ENCODE data around the gene NUDT5. TPM values are rescaled to one million over a fixed set of nuclear protein-coding genes. Genes with fewer than 3 reads are reported as not detected.
A peak's percentile ranks its signal among the peaks of the same experiment; 100 is the strongest.

The NUDT5 gene
- polyA plus RNA-seq, 1 of the 3 experiments (the other 2 are of a cell fraction): 61.2 TPM

DNA sequence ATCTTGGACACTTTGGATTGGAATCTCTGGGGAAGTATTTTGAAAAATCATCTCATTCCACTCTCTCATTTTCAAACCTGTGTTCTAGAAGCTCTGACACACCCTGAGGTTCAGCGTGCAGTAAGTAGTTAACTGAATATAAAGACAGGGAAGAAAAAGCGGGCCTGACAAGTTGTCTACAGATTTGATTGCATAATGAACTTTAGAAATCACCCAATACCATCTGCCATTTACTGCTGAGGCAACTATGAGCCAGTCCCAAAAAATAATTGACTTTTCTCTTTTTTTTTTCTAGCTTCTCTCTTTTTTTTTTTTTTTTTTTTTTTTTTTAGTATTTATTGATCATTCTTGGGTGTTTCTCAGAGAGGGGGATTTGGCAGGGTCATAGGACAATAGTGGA is 29.8 kb upstream of the NUDT5 start (continued):
- no peak for TF ChIP-seq TAF1 (IDR thresholded peaks at IDR 0.05; ENCODE audit: borderline replicate concordance, low read depth, low read length)
- no peak for TF ChIP-seq RFX5 (IDR thresholded peaks at IDR 0.05; ENCODE audit: low read length)
- TF ChIP-seq, protein P1, sequence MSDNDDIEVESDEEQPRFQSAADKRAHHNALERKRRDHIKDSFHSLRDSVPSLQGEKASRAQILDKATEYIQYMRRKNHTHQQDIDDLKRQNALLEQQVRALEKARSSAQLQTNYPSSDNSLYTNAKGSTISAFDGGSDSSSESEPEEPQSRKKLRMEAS (IDR thresholded peaks at IDR 0.05; ENCODE audit: low read depth): no peak

DNA sequence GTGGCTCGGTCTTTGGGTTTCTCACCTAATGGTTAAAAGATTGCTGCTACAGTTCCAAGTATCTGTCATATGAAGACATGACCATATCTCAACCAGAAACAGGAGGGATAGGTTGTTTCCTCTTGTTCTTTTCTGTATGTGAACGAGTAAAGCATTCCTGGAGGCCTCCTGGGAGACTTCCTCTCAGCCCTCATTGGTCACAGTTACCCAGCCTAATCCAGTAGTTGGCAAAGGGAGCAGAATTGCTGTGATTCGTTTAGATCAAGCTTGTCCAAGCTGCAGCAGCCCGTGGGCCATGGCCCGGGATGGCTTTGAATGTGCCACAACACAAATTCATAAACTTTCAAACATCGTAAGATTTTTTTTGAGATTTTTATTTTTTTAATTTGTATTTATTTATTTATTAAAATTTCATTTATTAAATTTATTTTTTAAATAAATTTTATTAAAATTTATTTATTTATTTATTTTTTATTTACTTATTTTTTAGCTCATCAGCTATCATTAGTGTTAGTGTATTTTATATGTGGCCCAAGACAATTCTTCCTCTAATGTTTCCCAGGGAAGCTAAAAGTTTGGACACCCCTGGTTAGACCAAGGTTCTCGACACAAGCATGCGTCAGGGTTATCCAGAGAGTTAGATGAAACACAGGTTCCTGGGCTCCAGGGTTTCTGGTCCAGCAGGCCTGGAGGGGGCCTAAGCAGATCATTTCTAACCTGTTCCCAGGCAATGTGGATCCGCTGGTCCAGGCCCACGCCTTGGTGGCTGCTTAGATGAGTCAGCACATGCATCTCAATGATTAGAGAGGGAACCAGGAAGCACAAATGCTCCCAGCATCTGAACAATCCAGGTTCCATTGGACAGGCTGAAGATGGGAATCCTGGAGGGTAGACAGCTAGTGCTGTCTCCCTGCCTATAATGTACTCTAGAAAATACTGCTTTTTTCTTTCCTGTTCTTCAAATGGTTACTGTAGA is 25.9 kb upstream of the NUDT5 start:
- no peak overlapping the region for H3K4me3 ChIP-seq (ENCODE audit: low read depth in 2 of 2, low read length in 1 of 2)
- TF ChIP-seq FOXJ3 (CRISPR knock-in tag; IDR thresholded peaks at IDR 0.05): no peak
- TF ChIP-seq, protein P2, sequence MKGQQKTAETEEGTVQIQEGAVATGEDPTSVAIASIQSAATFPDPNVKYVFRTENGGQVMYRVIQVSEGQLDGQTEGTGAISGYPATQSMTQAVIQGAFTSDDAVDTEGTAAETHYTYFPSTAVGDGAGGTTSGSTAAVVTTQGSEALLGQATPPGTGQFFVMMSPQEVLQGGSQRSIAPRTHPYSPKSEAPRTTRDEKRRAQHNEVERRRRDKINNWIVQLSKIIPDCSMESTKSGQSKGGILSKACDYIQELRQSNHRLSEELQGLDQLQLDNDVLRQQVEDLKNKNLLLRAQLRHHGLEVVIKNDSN (IDR thresholded peaks at IDR 0.05; ENCODE audit: borderline replicate concordance, low read depth): no peak
- TF ChIP-seq, protein P3, sequence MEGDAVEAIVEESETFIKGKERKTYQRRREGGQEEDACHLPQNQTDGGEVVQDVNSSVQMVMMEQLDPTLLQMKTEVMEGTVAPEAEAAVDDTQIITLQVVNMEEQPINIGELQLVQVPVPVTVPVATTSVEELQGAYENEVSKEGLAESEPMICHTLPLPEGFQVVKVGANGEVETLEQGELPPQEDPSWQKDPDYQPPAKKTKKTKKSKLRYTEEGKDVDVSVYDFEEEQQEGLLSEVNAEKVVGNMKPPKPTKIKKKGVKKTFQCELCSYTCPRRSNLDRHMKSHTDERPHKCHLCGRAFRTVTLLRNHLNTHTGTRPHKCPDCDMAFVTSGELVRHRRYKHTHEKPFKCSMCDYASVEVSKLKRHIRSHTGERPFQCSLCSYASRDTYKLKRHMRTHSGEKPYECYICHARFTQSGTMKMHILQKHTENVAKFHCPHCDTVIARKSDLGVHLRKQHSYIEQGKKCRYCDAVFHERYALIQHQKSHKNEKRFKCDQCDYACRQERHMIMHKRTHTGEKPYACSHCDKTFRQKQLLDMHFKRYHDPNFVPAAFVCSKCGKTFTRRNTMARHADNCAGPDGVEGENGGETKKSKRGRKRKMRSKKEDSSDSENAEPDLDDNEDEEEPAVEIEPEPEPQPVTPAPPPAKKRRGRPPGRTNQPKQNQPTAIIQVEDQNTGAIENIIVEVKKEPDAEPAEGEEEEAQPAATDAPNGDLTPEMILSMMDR (IDR thresholded peaks at IDR 0.05): no peak
- no peak for TF ChIP-seq NRF1 (IDR thresholded peaks at IDR 0.05; ENCODE audit: low read depth, low read length)
- no peak for TF ChIP-seq YY1 (IDR thresholded peaks at IDR 0.05; ENCODE audit: low read depth)
- no peak for TF ChIP-seq FOXM1 (IDR thresholded peaks at IDR 0.05; ENCODE audit: low read depth)
- TF ChIP-seq SMC3 (IDR thresholded peaks at IDR 0.05; ENCODE audit: low read depth, low read length): no peak
- TF ChIP-seq NFIC (IDR thresholded peaks at IDR 0.05; ENCODE audit: borderline replicate concordance): no peak
- no peak for TF ChIP-seq TEAD4 (IDR thresholded peaks at IDR 0.05; ENCODE audit: borderline replicate concordance, insufficient read depth)
- no peak for TF ChIP-seq CHD2 (IDR thresholded peaks at IDR 0.05; ENCODE audit: low read length, partially characterized antibody)
- TF ChIP-seq, protein P4, sequence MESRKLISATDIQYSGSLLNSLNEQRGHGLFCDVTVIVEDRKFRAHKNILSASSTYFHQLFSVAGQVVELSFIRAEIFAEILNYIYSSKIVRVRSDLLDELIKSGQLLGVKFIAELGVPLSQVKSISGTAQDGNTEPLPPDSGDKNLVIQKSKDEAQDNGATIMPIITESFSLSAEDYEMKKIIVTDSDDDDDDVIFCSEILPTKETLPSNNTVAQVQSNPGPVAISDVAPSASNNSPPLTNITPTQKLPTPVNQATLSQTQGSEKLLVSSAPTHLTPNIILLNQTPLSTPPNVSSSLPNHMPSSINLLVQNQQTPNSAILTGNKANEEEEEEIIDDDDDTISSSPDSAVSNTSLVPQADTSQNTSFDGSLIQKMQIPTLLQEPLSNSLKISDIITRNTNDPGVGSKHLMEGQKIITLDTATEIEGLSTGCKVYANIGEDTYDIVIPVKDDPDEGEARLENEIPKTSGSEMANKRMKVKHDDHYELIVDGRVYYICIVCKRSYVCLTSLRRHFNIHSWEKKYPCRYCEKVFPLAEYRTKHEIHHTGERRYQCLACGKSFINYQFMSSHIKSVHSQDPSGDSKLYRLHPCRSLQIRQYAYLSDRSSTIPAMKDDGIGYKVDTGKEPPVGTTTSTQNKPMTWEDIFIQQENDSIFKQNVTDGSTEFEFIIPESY (IDR thresholded peaks at IDR 0.05; ENCODE audit: borderline replicate concordance, low read depth): no peak
- no peaks in the 10 kb centered on the region for H3K9me3 ChIP-seq
- no peaks in the 10 kb centered on the region for H3K9me2 ChIP-seq
- H3K79me2 ChIP-seq (ENCODE audit: insufficient read depth): peaks cover 59% of the 10 kb centered on the region
- WGBS (ENCODE audit: low lambda C conversion rate): 95% methylated on average over 10 of the region's 10 CpGs
- H3K27me3 ChIP-seq (ENCODE audit: insufficient read depth): no peaks in the 10 kb centered on the region
- DNase-seq: no peak
- no peak overlapping the region for H2AFZ ChIP-seq (ENCODE audit: low read depth)
- peaks cover 42 to 46% of the 10 kb centered on the region in 2 experiments for H3K36me3 ChIP-seq (replicated peaks in 1 of 2; ENCODE audit: control insufficient read depth in 1 of 2, insufficient read depth in 2 of 2, low read length in 1 of 2)
- H3K4me1 ChIP-seq (ENCODE audit: control insufficient read depth in 1 of 2, insufficient read depth in 2 of 2, low read depth in 1 of 2, low read length in 1 of 2): no peaks in the 10 kb centered on the region
- H3K27ac ChIP-seq (ENCODE audit: low read depth in 2 of 2, low read length in 1 of 2): peak overlapping the region in 1 of 2 experiments; percentile 22; a peak in 2 of 4 replicates
- no peak overlapping the region for H3K4me2 ChIP-seq
- H3K9ac ChIP-seq: no peak overlapping the region
- no peaks in the 10 kb centered on the region for H4K20me1 ChIP-seq (ENCODE audit: insufficient read depth)
- no peaks in the 10 kb centered on the region for H3F3A ChIP-seq (replicated peaks; ENCODE audit: insufficient read depth)
- ChIA-PET POLR2A (no interaction called here), CTCF (interaction anchor here (0.6 kb wide), 1 partner anchor 832 kb away, joined by 3 read pairs; no protein-coding TSS in a partner anchor)
